ENCODE data around the gene SDK1.
A peak's percentile ranks its signal among the peaks of the same experiment; 100 is the strongest.

The SDK1 gene

GRCh38 chr7:3412871-3413270, 111.8 kb downstream of the SDK1 start:
- DNase-seq (ENCODE audit: low read depth, low spot score) = no peak

DNA sequence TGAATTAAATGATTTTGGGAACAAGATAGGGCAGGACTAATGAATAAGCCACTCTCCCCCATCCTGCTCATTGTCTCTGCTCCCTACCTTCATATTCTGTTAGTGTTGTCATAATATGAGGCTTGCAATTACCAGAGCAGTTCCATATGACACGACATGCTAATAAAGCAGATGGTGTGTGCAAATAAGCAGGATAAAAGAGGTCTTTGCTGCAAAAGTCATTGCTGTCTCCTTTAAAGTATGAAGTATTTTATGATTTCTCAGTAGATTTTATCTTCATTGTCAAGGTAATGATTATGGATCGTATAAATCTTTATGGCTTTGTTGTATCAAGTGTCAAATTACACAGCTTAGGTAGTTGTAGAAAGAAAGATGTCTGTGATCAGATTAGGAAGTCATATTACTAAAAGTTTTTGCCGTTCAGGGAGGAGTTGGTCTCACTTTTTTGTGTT, 114.8 kb downstream of the SDK1 start:
- no peak for DNase-seq (ENCODE audit: low read depth, low spot score)

GRCh38 chr7:3416453-3416852, 115.4 kb downstream of the SDK1 start:
- DNase-seq (ENCODE audit: low read depth, low spot score) = no peak

- DNase-seq (ENCODE audit: low read depth, low spot score) = no peak
Observed at GRCh38 chr7:3425087-3425486, 124.0 kb downstream of the SDK1 start.

DNA sequence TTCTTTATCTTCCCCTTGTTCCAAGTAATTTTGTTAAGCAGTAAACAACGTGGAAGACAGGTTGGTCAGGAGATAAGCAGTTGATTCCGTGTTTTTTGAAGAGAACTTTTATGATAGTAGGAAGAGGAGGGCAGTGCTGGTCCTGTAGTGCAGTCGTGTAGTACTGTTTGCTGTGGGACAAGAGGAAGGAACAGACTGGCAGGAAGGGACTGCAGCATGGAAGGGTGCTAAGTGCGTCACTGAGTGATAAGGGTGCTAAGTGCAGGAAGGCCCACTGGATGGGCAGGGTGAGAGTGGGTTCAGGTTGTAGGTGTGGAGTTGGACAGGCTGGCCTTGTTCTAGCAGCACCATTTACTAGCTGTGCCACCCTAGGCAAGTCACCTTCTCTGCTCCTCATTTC, 125.0 kb downstream of the SDK1 start:
- DNase-seq (ENCODE audit: low read depth, low spot score) = no peak

GRCh38 chr7:3427957-3428356, 126.9 kb downstream of the SDK1 start:
- no peak for DNase-seq (ENCODE audit: low read depth, low spot score)

GRCh38 chr7:3429981-3430380, 128.9 kb downstream of the SDK1 start:
- no peak for DNase-seq (ENCODE audit: low read depth, low spot score)

DNA sequence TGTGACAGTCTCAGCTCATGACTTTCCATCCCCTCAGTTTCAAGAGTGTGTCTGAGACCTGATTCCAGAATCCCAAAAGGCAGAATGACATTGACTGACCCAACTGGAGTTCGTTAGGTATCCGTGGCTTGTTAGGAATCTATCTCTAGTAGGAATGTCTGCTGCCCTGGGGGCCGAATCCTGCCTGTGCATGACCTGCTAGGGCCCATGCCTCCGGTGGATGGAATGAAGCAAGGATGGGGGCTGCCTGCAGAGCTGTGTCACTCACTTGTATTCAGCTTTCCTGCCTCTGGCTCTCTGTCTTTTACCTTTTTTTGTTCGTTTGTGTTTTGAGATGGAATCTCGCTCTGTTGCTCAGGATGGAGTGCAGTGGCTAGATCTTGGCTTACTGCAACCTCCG, 129.5 kb downstream of the SDK1 start:
- no peak for DNase-seq (ENCODE audit: low read depth, low spot score)

DNA sequence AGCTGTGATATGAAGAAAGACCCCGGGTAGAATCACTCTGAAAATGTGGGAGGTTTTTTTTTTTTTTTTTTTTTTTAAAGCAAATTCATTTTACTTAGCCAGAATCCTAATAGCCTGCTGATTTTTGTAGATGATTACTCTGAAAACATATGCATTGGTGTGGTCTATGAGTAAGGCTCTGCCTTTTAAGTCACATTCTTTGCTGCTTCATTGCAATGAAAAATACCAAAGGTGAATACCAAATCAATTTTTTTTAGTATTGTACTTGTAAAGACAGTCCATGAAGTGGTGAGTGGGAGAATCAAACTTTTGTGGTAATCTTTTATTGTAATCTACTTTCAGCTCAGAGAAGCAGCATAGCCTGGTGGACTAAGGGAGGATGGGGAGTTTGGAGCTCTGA, 130.3 kb downstream of the SDK1 start:
- DNase-seq (ENCODE audit: low read depth, low spot score) = no peak

DNA sequence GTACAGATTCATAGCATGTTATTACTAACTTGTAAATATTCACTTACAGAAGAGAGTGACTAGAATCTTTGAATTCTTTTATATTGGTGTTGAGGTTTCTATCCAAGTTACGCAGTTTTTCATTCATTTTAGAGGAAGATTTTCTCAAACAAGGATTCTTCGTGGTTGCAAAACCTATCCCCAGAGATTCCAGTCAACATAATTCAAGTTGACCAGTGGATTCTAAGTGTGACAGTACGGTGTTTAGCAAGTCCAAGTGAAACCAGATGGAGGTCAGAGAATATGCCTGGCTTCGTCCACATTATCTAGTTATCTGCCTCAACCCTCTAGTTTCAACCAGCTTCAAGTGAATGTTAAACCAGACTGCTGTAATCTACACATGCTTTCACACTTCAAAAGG, 131.9 kb downstream of the SDK1 start:
- no peak for DNase-seq (ENCODE audit: low read depth, low spot score)

DNA sequence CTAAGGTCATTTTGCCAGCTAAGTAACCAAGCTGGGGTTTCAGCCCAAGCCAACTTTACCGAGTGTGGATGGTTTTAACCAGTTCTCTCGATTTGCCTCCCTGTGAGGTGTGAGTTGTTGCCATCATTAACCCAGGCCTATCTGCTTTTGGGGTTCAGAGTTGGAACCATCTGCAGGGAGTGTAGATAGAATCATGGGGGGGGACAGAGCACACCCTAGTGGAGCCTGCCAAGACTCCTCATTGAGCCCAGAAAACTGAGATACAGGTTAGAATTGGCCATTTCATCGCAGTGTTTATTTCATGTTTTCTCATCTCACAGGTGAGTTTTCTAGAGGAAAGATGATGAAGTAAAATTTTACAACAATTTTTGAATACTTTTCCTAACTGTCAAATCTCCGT, 133.6 kb downstream of the SDK1 start:
- no peak for DNase-seq (ENCODE audit: low read depth, low spot score)

DNA sequence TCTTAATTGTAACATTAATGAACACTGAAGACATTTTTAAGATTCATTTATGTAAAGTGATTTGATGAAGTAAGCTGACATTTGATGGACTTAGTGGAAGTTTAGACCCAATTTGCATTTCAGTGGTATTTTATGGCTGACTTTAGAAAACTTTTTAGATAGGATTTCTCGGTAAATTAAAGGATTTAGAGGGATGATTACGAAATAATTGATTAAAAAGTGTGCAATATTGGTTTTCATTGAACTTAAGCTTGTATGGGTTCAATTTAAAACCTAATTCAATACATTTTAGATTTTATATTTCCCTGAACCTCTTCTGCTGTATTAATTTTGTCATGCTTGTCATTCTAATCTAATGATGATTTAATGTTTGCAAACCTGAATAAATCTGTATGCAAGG, 135.1 kb downstream of the SDK1 start:
- DNase-seq (ENCODE audit: low read depth, low spot score) = no peak

DNA sequence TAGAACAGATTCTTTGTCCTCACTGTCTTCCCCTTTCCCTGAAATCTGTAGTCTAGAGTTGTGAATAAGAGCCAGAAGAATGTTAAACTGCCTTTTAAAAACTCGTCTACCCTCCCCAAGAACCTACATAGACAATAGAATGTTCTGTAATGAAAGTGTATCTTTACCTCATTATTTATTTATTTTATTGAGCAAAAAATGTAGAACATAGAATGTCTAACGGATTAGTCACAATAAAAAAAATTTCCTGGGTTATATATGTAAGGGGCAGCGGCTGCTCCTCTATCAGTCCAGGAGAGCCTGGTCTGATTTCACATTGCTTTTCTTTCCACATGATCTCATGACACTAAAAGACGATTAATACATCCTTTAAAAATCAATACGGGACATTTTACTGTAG, 135.7 kb downstream of the SDK1 start:
- no peak for DNase-seq (ENCODE audit: low read depth, low spot score)

DNA sequence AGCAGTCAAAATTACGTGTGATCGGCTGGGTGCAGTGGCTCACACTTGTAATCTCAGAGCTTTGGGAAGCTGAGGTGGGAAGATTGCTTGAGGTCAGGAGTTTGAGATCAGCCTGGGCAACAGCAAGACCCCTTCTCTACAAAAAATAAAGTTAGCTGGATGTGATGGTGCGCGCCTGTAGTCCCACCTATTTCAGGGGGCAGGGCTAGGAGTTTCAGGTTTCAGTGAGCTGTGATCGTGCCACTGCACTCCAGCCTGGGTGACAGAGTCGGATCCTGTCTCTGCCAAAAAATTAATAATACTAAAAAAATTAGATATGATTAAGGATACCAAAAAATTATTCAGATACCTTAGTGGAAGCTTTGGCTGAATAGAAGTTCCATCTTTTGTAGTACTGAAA, 136.4 kb downstream of the SDK1 start:
- DNase-seq (ENCODE audit: low read depth, low spot score) = no peak

GRCh38 chr7:3438352-3438751, 137.3 kb downstream of the SDK1 start:
- DNase-seq (ENCODE audit: low read depth, low spot score) = no peak

DNA sequence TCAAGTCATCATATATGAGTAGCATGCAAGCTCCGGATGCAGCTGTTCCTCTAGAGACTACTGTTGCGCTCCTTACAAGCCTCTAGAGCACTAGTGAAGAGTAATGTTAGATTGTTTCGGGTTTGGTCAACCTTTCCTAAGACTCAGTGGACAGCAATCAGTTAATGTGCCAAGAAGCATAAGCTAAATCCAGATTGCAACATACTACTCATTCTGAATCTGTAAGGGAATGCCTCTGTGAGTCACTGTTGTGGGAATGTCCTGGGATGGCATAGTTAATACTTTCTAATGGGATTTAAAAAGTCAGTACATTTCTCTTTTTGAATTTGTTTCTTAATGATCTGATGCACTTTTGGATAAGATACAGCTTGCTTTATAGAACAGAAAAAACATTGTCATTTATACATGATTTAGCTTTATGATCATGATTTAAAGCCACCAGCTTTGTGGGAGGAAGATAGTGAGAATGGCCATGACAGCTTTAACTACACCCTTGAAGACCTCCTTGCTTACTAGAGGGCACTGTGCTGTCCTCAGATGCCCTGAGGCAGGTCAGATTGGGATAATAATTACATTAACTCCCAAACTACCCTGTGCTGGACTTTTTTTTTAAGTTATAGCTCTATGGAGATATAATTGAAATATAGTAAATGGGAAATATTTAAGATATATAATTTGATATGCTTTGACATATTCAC, 138.4 kb downstream of the SDK1 start:
- DNase-seq (ENCODE audit: low read depth, low spot score) = peak; percentile 76

GRCh38 chr7:3440509-3440908, 139.5 kb downstream of the SDK1 start:
- no peak for DNase-seq (ENCODE audit: low read depth, low spot score)

GRCh38 chr7:3443716-3444115, 142.7 kb downstream of the SDK1 start:
- no peak for DNase-seq (ENCODE audit: low read depth, low spot score)

GRCh38 chr7:3446786-3447185, 145.7 kb downstream of the SDK1 start:
- no peak for DNase-seq (ENCODE audit: low read depth, low spot score)

DNA sequence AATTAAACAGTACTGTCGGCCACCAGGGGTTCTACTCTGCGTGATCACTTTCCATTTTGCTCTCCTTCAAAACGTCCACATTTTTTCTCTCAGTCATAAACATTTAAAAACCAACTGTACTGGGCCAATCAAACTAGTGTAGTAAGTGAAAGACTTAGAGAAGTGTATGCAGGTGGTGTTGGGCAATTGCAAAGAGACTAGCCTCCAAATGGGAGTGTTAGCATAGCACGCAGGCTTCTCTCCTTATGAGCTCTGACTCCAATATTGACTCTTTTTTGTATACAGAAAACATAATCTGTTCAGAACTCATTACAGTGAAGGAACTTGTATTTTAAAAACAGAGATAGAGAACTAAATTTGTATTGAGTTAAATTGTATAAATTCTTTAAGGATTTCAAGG, 150.6 kb downstream of the SDK1 start:
- no peak for DNase-seq (ENCODE audit: low read depth, low spot score)

- no peak for DNase-seq (ENCODE audit: low read depth, low spot score)
Observed at GRCh38 chr7:3453398-3453797, 152.3 kb downstream of the SDK1 start.

DNA sequence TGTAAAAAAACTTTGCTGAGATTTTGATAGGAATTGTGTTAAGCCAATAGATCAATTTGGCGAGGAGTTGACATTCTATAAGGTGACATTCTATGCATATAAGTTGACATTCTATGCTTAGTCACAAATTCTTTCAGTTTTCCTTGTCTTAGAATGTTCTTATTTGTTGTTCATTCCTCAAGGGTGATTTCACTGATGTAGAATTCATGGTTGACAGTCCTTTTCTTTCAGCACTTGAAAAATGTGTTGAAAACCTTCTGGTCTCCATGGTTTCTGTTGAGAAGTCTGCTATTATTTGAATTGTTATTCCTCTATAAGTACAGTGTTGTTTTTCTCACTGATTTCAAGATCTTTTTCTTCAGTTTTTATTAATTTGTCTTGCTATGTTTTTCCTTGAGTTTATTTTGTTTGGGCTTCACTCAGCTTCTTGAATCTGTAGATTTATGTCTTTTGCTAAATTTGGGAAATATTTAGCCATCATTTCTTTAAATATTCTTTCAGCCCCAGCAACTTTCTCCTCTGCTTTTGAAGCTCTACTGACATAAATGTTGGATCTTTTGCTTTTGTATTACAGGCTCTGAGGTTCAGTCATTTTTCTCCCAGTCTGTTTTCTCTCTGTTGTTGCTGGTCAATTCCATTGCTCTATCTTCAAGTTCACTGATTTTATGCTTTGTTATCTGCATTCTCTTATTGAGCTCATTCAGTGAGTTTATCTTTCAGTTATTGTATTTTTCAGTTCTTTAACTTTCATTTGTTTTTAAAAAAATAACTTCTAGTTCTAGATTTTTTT, 154.9 kb downstream of the SDK1 start:
- no peak for DNase-seq (ENCODE audit: low read depth, low spot score)

DNA sequence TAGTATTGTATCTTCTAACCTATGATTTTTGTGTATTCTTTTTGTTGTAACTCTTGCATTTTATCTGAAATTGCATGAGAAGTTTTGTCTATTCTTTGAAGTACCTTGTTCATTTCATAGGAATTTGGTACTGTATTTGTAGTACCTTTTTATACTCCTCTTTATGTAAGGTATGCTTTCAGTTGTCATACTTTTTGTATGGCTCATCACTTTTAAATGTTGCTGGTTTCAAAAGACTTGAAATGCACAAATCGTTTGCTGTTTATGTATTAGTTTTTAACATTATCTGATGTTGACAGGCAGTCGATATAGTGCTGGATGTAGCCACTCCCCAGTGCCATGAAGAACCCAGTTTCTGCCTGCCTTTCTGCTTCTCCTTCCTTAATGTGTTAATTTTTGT, 158.1 kb downstream of the SDK1 start:
- DNase-seq (ENCODE audit: low read depth, low spot score) = no peak
